Stimulated activated CD8-positive, alpha-beta memory T cell treated with anti-CD3 and anti-CD28 coated beads, Interleukin-7, amount 100 ng/mL, for 48 hours (primary cell): ENCODE data around the gene LACRT.
"Not testable (repeated sequence)": the region's sequence is repeated elsewhere in the genome, so short reads cannot be mapped to it uniquely, and the experiment has no call there.

ENCODE experiments used
- DNase-seq, 2 donors: peaks; one replicate each; pipeline ENCODE4 v3.0.0-alpha.2; 2020; ENCODE audit warnings: low read depth in 1 of 2; ENCODE audit errors: extremely low read depth in 1 of 2

The LACRT gene, protein sequence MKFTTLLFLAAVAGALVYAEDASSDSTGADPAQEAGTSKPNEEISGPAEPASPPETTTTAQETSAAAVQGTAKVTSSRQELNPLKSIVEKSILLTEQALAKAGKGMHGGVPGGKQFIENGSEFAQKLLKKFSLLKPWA

DNA sequence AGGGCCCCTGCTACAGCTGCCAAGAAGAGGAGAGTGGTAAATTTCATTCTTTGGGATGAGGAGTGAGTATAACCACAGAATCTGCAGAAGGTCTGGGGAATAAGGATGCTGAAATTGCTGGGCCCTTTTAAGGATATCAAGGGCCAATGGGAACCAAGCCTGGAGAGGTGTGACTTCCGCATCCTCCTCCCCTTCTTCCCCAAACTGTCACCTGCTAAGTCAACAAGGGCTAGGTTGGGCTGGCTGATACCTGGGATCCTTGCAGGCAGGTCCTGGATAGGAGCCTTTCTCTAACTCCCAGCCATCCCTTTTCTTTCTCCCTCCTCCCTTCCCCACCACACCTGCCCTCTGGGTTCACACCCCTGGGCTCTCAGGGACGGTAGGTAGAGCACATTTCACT lies at the start of gene LACRT:
Gene LACRT (minus strand): TSS at position 101 of the 400 bp plus-strand sequence. CDS start 54 bp downstream, at position 47.
- no peak for DNase-seq

GRCh38 chr12:54683398-54683797 lies 48.7 kb upstream of the LACRT start:
- DNase-seq, result no peak

DNA sequence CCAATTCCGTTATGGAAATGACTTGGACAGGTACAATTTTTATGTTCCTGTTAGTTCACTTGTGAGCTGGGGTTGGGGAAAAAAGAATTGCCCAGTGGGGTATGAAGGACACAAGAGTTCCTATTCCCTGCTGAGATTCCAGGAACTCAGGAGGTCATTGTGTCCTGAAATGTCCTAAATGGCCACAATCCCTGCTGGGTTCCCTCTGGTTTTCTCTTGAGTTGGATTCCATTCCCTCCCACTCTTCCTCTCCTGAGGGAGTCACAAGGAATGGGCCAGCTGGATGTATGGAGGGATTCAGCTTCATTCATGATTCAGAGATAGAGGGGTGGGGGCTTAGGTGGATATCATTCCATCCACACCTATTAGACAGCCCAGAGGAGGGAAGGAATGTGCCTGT lies 48.0 kb upstream of the LACRT start:
- DNase-seq, result no peak

- peak; percentile 9 to 23 for DNase-seq
Observed at GRCh38 chr12:54680374-54680773, 45.7 kb upstream of the LACRT start.

GRCh38 chr12:54678131-54678530 lies 43.4 kb upstream of the LACRT start:
- no peak for DNase-seq

DNA sequence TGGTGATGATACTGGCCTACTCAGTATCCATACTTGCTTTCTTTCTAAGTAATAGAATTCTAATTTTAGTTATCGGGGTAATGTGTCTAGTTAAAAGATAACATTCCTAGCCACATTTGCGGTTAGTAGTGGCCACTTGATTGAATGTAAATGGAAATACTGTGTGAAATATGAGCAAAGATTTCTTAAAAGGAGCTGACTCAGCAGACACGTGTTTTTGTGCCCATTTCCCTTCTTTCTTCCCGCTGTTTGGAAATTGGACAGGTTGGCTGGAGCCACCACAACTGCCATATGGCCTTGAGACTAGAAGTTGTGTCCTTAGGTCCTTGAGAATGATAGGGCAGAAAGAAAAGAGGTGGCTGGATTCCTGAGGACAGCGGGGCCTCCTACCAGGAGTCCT lies 33.2 kb upstream of the LACRT start:
- no peak for DNase-seq

GRCh38 chr12:54666008-54666407 lies 31.3 kb upstream of the LACRT start:
- DNase-seq, result no peak

DNA sequence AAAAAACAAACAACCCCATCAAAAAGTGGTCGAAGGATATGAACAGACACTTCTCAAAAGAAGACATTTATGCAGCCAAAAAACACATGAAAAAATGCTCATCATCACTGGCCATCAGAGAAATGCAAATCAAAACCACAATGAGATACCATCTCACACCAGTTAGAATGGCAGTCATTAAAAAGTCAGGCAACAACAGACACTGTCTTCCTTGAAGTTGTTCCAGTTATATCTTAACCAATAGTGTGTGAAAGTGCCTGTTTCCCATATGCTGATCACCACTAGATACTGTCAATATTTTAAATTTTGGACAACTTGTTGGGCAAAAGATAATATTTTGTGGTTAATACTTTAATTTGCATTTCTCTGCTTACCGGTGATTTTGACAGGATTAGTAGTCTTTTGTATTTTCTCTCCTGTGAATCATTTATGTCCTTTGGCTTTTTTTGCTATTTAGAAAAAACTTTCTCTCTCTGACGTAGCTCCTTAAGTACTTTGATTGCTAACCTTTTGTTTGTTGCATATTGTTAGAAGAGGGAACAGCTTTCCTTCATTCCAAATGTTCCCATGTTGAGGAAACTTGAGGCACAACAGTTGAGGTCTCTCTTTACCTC lies 30.4 kb upstream of the LACRT start:
- not testable (repeated sequence) for DNase-seq

DNA sequence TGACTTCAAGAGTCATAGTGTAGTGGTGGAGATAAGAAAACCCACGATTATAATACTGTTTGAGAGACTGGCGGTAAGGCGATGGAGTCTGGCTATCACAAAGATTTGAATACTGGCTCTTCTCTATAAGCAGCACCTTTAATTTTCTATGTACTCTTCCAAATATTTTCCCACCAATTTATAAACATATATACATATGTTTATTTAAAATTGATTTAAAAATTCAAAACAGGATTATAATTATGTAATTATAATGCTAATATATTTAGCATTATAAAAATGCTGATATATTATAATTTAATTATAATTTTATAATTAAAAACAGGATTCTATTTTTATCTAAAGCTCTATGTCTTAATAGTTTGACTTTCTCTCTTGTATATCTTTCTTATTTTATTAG lies 28.9 kb upstream of the LACRT start:
- no peak for DNase-seq

- DNase-seq, result no peak
Observed at GRCh38 chr12:54662026-54662425, 27.3 kb upstream of the LACRT start.

DNA sequence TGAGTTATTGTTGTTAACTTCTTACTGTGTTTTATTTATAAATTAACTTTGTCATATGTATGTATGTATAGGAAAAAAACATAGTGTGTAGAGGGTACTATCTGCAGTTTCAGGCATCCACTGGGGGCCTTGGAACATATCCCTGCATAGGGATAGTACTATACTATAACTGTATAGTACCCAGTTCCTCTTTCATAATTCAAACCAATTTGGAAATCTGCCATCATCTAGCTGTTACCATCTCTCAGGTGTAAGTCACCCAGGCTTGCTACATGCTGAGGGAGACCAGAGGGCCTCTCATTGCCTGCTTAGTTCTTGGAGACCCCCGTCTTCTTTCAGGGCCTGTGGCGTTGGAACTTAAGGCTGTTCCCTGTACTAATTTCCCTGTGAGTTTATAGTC lies 26.4 kb upstream of the LACRT start:
- DNase-seq, result no peak

DNA sequence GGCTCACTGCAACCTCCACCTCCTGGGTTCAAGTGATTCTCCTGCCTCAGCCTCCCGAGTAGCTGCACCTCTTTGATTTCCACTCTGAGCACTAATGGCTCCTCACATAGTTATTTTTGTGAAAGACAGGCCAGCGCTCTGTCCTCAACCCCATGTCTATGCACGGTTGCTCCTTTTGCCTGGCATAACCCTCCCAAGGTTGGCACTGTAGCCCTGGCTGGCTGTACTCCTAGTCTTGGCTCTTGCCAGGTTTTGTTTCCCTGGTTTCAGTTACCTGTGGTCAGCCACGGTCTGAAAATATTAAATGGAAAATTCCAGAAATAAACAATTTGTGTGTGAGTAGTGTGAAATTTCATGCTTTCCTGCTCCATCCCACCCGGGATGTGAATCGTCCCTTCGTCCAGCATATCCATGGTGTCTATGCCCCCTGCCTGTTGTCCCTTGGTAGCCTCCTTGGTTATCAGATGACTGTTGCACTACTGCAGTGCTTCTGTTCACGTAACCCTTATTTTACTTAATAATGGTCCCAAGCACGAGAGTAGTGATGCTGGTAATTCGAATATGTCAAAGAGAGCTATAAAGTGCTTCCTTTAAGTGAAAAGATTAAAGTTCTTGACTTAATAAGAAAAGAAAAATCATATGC lies 25.7 kb upstream of the LACRT start:
- DNase-seq, result no peak

DNA sequence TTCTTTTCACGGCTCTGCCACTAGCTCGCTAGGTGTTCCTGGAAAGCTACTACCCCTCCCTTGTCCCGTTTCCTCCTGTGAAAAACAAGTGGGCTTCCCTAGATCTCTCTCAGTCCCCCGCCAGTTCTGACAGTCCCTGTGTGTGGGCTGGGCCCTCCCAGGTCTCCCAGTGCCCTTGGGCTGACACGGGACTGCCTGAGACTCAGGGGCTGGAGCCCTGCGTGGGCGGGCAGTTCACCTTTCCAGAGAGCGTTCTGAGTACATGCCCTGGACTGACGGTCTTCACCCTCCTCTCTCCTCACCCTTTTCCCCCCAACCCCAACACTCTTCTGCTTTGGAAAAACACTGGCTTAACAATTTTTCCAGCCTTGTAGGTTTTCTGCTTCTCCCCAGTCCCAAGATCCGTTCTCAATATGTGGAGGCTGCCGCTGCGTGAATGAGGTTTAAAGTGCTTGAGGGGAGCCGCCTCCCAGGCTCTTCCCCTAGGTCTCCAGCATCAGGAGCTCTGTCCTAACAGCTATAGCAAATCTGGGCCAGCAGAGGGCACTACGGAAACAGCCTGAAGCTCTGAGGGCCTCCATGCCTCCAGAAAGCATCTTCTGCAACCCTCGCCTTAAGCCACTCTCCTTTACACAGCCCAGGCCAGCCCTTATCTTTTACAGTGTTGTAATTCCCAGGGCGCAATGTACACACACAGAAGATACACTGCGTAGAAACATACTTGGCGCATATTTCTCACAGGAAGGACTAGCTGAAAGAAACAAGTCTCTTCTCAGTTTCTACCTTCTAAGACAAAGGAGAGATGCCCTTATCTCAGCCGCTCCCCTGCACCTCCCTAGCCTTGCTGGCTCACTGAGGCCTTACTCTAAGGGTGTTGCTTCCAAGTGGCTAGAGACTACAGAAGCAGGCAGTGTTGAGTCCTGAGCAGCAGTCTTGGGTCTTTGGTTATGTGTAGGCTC lies 23.9 kb upstream of the LACRT start:
- peak; percentile 16 to 30 for DNase-seq

DNA sequence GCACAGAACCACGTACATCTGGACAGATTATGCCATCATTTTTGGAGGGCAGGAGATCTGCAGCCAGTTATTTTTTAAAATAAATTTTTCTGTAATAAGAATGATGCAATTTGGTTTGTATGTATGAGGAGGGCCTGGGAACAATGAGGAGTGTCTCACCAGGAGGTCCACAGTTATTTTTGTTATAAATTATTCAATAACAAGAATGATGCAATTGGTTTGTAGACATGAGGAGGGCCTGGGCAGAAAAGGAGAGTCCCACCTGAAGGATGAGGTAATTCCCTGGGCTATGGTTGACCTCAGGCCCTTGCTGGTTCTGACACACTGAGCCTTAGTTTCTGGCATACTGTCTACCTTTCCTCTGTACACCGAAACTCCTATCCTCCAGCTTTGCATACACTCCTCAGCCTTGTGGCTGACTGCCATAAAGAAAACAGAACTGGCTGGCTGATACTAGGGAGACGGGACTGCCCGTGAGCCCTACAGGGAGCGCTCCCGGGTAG lies 22.5 kb upstream of the LACRT start:
- no peak for DNase-seq

DNA sequence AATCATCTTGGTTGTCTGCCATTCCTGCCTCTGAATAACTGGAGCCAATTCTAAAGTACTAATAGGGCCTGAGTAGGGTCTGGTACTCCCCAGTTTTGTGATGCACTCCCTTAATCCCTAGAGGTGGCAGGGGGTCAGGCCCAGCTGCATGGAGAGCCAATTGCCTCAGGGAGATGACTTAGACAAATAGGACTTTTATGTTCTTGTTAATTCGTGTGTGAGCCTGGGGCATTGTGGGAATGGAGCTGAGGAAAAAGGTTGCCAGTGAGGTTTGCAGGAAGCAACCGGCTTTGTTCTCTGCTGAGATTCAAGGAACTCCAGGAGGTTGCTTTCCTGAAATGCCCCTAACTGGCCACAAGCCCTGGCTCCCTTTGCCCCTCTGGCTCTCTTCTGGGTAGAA lies 20.2 kb upstream of the LACRT start:
- no peak for DNase-seq

DNA sequence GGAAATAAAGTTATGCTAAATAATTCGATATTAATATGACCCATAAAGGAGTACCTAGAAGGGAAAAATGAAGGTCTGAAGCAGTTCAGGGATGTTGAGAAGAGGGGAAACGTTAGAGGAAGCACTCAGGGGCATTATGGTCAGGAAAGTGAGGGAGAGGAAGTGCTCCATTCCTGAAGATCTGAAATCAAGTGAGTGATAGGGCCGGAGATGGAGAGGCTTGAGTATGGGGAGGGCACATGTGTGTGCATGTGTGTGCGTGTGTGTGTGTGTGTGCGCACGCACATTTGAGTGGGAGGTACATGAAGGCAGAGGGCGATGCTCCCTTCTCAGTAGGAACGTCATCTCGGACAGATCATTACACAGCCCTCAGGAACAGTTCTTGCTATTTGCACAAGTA lies 18.3 kb upstream of the LACRT start:
- DNase-seq, result no peak

DNA sequence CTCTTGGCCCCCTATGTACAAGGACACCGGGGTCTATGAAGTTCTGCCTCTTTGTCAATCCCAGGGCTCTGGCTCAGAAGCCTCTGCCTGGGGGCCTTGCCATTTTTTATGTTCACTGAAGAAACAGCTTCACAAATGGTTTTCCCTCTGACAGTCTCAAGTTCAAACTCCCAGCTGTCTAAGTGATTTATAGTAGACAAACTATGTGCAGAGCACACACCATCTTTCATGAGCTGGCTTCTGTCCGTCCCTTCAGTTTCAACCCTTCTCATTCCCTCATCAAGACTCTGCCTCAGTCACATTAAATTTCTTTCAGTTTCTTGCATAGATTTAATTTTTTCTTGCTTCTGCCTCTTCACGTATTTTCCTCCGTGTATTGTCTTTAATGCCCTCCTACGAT lies 16.2 kb upstream of the LACRT start:
- DNase-seq, result no peak

DNA sequence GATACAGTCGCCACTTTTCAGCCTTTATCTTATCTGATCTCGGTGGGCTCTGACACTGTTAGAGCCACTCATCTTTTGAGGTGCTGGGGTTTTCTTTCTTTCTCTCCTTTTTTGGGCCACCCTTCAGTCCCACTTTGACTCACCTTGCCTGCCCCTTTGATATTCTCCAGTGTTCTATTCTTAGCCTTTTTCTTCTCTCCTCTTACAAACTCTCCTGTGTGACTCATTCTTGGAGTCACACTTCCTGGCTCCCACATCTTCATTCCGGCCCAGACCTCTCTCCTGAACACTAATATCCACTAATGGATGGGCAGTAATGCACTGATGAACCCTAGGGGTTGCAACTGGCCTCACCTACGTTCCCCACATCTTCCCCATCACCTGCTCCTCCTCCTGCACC lies 15.7 kb upstream of the LACRT start:
- no peak for DNase-seq

- no peak for DNase-seq
Observed at GRCh38 chr12:54649825-54650224, 15.1 kb upstream of the LACRT start.

- DNase-seq, result no peak
Observed at GRCh38 chr12:54648265-54648664, 13.6 kb upstream of the LACRT start, which contains the start of gene DCD. DCD (minus strand) TSS chr12:54648365; CDS start chr12:54648303, 62 bp downstream.

DNA sequence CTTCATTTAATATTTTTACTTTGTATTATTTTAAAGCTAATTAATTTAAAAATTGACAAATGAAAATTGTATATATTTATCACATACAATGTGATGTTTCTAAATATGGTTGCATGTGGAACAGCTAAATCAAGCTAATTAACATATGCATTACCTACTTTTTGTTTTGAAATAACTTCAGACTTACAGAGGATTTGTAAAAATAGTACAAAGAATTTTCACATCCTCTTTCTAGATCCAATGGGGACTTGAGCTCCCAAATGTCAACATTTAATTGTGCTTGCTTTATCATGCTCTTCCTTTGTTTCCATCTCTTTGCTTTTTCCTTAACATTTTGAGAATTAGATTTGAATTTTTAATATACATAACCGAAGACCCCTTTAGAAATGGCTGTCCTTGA lies 6.9 kb upstream of the LACRT start:
- DNase-seq, result no peak
